Measurements from ENCODE around the gene PAK2. TPM values are rescaled to one million over a fixed set of nuclear protein-coding genes. Genes with fewer than 3 reads are reported as not detected.
"Not testable (repeated sequence)": the region's sequence is repeated elsewhere in the genome, so short reads cannot be mapped to it uniquely, and the experiment has no call there.

Gene PAK2
- total and polyA plus RNA-seq, 10 donors, result 21.2 to 113 (median 99.9) TPM

- no peak for TF ChIP-seq POLR2A (IDR thresholded peaks at IDR 0.05)
- TF ChIP-seq CTCF (IDR thresholded peaks at IDR 0.05 in 8 of 11, conservative IDR thresholded peaks at IDR 0.05 in 3 of 11), result no peak
- TF ChIP-seq POLR2AphosphoS5 (IDR thresholded peaks at IDR 0.05), result no peak
- Histone ChIP-seq H3K4me1 (peaks cover 19 to 62% (median 46%) of the 10 kb centered on the region in 6 donors), H3K36me3 (peaks cover 0 to 26% (median 0%) of the 10 kb centered on the region in 6 donors), H3K27ac (peak overlapping the region; percentile 89 to 97 (median 94)), H3K9me3 (peaks cover 0 to under 1% (median 0%) of the 10 kb centered on the region in 8 donors), H3K27me3 (replicated peaks in 1 of 7) (no peaks in the 10 kb centered on the region), H3K4me3 (peak overlapping the region; percentile 87 to 99 (median 96))
- WGBS, 5 donors, result 0 to 1% (median 0%) methylated on average over 19 to 29 of the region's 29 CpGs
- intact Hi-C loops (cut with DNase I; ENCODE audit: low total_unique reads), result loop anchor here (10.0 kb wide), 1 partner anchor 77 kb away; the partner anchor contains the start of gene NCBP2
- DNase-seq, result no peak
Measured at GRCh38 chr3:196868297-196868661, 128.6 kb downstream of the PAK2 start.

DNA sequence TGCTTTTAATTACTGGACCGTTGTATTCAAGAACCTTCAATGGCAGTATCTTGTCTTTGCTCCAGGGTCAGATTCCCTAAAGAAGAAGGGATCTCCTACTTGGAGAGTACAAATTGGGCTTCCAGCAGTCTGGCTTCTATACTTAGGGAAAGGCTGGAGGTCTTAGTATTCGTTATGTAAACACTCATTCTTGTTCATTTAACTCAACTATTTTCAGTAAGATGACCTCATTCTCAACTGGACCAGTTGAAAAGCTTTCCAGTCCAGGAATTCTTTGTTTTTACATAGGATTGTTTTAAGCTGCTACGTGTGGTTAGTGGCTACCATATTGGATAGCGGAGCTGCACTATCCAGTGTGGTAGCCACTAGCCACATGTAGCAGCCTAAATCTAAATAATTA, 132.7 kb downstream of the PAK2 start:
- TF ChIP-seq POLR2A (IDR thresholded peaks at IDR 0.05) (no peak), CTCF (IDR thresholded peaks at IDR 0.05 in 8 of 11, conservative IDR thresholded peaks at IDR 0.05 in 3 of 11) (no peak), POLR2AphosphoS5 (IDR thresholded peaks at IDR 0.05) (no peak)
- Histone ChIP-seq H3K4me1 (peaks cover 15 to 86% (median 40%) of the 10 kb centered on the region in 6 donors), H3K9me3 (no peaks in the 10 kb centered on the region), H3K27ac (no peak overlapping the region), H3K36me3 (peaks cover 0 to 26% (median 2%) of the 10 kb centered on the region in 6 donors), H3K4me3 (no peak overlapping the region), H3K27me3 (replicated peaks in 1 of 7) (no peaks in the 10 kb centered on the region)
- WGBS, 5 donors, result 87 to 94% (median 91%) methylated on average over 4 of the region's 4 CpGs
- intact Hi-C loops (cut with DNase I; ENCODE audit: low total_unique reads), result no loop called here
- no peak for DNase-seq

- 90 to 98% (median 93%) methylated on average over 7 of the region's 7 CpGs for WGBS, 5 donors
- H3K36me3 ChIP-seq, result peaks cover 0 to 26% (median 2%) of the 10 kb centered on the region in 6 donors
- DNase-seq; H3K4me3 ChIP-seq; H3K9me3 ChIP-seq; intact Hi-C loops (cut with DNase I; ENCODE audit: low total_unique reads); H3K27ac ChIP-seq; H3K27me3 ChIP-seq (replicated peaks in 1 of 7): not testable (repeated sequence)
- peaks cover 9 to 90% (median 28%) of the 10 kb centered on the region in 6 donors for H3K4me1 ChIP-seq
Measured at GRCh38 chr3:196874511-196875094, 134.9 kb downstream of the PAK2 start.

- intact Hi-C loops (cut with DNase I; ENCODE audit: low total_unique reads), result no loop called here
- Histone ChIP-seq H3K27me3 (replicated peaks in 1 of 7) (no peaks in the 10 kb centered on the region), H3K4me1 (peaks cover 3 to 90% (median 22%) of the 10 kb centered on the region in 6 donors), H3K9me3 (no peaks in the 10 kb centered on the region), H3K36me3 (peaks cover 0 to 27% (median 2%) of the 10 kb centered on the region in 6 donors), H3K4me3 (no peak overlapping the region), H3K27ac (no peak overlapping the region)
- TF ChIP-seq CTCF (IDR thresholded peaks at IDR 0.05 in 8 of 11, conservative IDR thresholded peaks at IDR 0.05 in 3 of 11) (no peak), POLR2A (IDR thresholded peaks at IDR 0.05) (no peak), POLR2AphosphoS5 (IDR thresholded peaks at IDR 0.05) (no peak)
- WGBS, 5 donors, result 78 to 95% (median 85%) methylated on average over 2 of the region's 2 CpGs
- no peak for DNase-seq
Measured at GRCh38 chr3:196875258-196875657, 135.6 kb downstream of the PAK2 start.

Small RNA genes within 50 kb of the gene (small RNA-seq; reads per million reads assigned to genes)
- gene RNU4-89P, result 0 reads per million in 4 donors
- 0 to 0.55 (median 0) reads per million in 4 donors for gene RNU6-42P
- gene RNU6-646P, result 0 reads per million in 4 donors

Other genes with a start within 250 kb of the PAK2 start
- 10 to 100 TPM; 17.9 to 28.3 (median 24.2) TPM for gene RNF168, start 236.1 kb upstream of the PAK2 start, total RNA-seq
- gene RNF168, start 236.1 kb upstream of the PAK2 start, polyA plus RNA-seq, result 1 to 10 TPM; 3.4 to 7.0 (median 3.7) TPM
- not detected for gene SMCO1, start 224.5 kb upstream of the PAK2 start, total RNA-seq
- not detected for gene SMCO1, start 224.5 kb upstream of the PAK2 start, polyA plus RNA-seq
- 10 to 100 TPM in 5 of 7 donors, 1 to 10 TPM in 2; 6.2 to 17.7 (median 13.0) TPM for gene WDR53, start 171.3 kb upstream of the PAK2 start, total RNA-seq
- gene WDR53, start 171.3 kb upstream of the PAK2 start, polyA plus RNA-seq, result 10 to 100 TPM; 13.7 to 17.1 (median 16.6) TPM
- 10 to 100 TPM in 3 of 7 donors, 1 to 10 TPM in 4; 7.2 to 11.7 (median 8.3) TPM for gene FBXO45, start 171.2 kb upstream of the PAK2 start, total RNA-seq
- 1 to 10 TPM; 2.3 to 4.4 (median 3.1) TPM for gene FBXO45, start 171.2 kb upstream of the PAK2 start, polyA plus RNA-seq
- gene NRROS, start 100.2 kb upstream of the PAK2 start, total RNA-seq, result 10 to 100 TPM; 25.7 to 35.2 (median 30.8) TPM
- 10 to 100 TPM in 1 of 3 donors, 1 to 10 TPM in 2; 7.8 to 20.3 (median 8.4) TPM for gene NRROS, start 100.2 kb upstream of the PAK2 start, polyA plus RNA-seq
- 1 to 10 TPM; 2.3 to 6.4 (median 3.4) TPM for gene CEP19, start 27.6 kb upstream of the PAK2 start, total RNA-seq
- 1 to 10 TPM in 2 of 3 donors, under 1 TPM in 1; 0.68 to 2.9 (median 1.2) TPM for gene CEP19, start 27.6 kb upstream of the PAK2 start, polyA plus RNA-seq
- 10 to 100 TPM; 14.1 to 29.2 (median 17.8) TPM for gene PIGX, start 27.5 kb upstream of the PAK2 start, total RNA-seq
- gene PIGX, start 27.5 kb upstream of the PAK2 start, polyA plus RNA-seq, result 1 to 10 TPM; 4.5 to 6.7 (median 5.3) TPM
- 10 to 100 TPM; 41.7 to 59.6 (median 52.5) TPM for gene SENP5, start 128.1 kb downstream of the PAK2 start, total RNA-seq
- gene SENP5, start 128.1 kb downstream of the PAK2 start, polyA plus RNA-seq, result 1 to 10 TPM; 5.0 to 8.7 (median 5.5) TPM
- gene NCBP2, start 202.7 kb downstream of the PAK2 start, total RNA-seq, result 10 to 100 TPM; 44.6 to 50.2 (median 48.7) TPM
- gene NCBP2, start 202.7 kb downstream of the PAK2 start, polyA plus RNA-seq, result 10 to 100 TPM; 53.7 to 61.1 (median 56.9) TPM
- gene PIGZ, start 229.0 kb downstream of the PAK2 start, total RNA-seq, result 1 to 10 TPM; 2.0 to 5.1 (median 2.6) TPM
- 1 to 10 TPM; 2.0 to 2.6 (median 2.2) TPM for gene PIGZ, start 229.0 kb downstream of the PAK2 start, polyA plus RNA-seq